ENCODE results near the gene CRYM.

DNA sequence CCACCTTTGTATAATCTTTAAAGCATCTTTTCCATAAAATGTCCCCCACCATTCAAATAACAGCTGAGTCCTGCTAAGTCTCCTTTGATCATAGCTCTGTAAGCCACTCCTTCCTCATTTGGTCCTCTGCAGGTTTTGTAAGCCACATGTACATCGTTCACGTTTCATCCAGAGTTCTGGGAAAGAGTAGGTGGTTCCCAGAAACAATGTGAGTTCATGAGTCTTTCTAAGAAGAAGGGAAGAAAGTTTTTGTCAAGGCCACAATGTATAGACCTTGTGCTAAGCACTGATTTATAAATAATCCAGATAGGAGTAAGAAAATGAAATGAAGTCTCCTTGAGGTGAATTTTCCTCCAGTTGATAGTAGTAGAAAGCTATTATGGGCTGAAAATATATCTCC lies 53.3 kb downstream of the CRYM start:
- TF ChIP-seq POLR2A (IDR thresholded peaks at IDR 0.05; ENCODE audit: low read depth, low read length), result no peak
- TF ChIP-seq MXI1 (IDR thresholded peaks at IDR 0.05; ENCODE audit: low read depth, low read length), result no peak
- no peak for TF ChIP-seq SPI1 (IDR thresholded peaks at IDR 0.05; ENCODE audit: borderline replicate concordance, insufficient read depth, low read depth, low read length)
- TF ChIP-seq, protein P1, sequence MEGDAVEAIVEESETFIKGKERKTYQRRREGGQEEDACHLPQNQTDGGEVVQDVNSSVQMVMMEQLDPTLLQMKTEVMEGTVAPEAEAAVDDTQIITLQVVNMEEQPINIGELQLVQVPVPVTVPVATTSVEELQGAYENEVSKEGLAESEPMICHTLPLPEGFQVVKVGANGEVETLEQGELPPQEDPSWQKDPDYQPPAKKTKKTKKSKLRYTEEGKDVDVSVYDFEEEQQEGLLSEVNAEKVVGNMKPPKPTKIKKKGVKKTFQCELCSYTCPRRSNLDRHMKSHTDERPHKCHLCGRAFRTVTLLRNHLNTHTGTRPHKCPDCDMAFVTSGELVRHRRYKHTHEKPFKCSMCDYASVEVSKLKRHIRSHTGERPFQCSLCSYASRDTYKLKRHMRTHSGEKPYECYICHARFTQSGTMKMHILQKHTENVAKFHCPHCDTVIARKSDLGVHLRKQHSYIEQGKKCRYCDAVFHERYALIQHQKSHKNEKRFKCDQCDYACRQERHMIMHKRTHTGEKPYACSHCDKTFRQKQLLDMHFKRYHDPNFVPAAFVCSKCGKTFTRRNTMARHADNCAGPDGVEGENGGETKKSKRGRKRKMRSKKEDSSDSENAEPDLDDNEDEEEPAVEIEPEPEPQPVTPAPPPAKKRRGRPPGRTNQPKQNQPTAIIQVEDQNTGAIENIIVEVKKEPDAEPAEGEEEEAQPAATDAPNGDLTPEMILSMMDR (IDR thresholded peaks at IDR 0.05 in 2 of 3, conservative IDR thresholded peaks at IDR 0.05 in 1 of 3; ENCODE audit: control insufficient read depth in 2 of 3, extremely low read depth in 1 of 3, insufficient read depth in 1 of 3, low read depth in 3 of 3, low read length in 3 of 3), result no peak
- TF ChIP-seq SP1 (IDR thresholded peaks at IDR 0.05; ENCODE audit: low read depth, low read length), result no peak
